Measurements from ENCODE around the gene GRB7. TPM values are rescaled to one million over a fixed set of nuclear protein-coding genes. Genes with fewer than 3 reads are reported as not detected.
"Not testable (repeated sequence)": the region's sequence is repeated elsewhere in the genome, so short reads cannot be mapped to it uniquely, and the experiment has no call there.

GRB7 gene
- total and polyA plus RNA-seq, 5 experiments from 2014 or later, result not detected

DNA sequence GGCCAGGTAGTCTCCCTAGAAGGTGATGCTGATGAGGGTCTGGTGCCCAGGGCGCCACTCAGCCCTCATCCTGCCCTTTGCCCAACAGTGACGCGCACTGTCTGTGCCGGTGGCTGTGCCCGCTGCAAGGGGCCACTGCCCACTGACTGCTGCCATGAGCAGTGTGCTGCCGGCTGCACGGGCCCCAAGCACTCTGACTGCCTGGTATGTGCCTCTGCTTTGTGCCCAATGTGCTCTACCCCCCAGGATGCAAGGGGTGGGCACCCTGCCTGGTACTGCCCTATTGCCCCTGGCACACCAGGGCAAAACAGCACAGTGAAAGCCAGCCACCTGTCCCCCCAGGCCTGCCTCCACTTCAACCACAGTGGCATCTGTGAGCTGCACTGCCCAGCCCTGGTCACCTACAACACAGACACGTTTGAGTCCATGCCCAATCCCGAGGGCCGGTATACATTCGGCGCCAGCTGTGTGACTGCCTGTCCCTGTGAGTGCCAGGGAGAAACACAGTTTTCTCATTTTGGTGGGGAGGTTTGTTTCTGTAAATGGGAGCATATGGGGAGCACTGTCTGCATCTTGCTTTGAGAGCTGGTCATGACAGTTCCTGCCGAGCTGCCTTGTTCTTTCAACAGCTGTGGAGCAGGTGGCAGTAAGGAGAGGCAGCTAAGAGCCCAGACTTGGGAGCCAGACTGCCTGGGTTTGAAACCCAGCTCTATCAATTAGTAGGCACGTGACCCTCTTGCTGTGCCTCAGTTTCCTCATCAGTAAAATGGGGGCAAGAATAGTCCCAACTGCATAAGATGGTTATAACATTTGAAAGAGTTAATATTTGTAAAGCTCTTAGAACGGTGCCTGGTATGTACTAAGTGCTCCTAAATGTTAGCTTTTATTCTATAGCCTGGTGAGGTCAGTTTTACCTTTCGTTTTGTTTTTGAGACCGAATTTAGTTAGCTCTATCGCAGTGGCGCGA lies 27.5 kb upstream of the GRB7 start:
- POLR2A ChIA-PET, result interaction anchor here (1.4 kb wide), 1 partner anchor 15 kb away, joined by 4 read pairs; no protein-coding TSS in a partner anchor
- DNase-seq (no peak), ATAC-seq (no peak)
- H3K27me3 Mint-ChIP-seq, result no peaks in the 10 kb centered on the region
- no peaks in the 10 kb centered on the region for H3K9me3 Mint-ChIP-seq
- H3K36me3 Mint-ChIP-seq, result no peaks in the 10 kb centered on the region
- H3K27ac Mint-ChIP-seq, result no peak overlapping the region
- no peak overlapping the region for H3K4me3 Mint-ChIP-seq
- peaks cover 14 to 31% (median 20%) of the 10 kb centered on the region in 4 donors for H3K4me1 Mint-ChIP-seq

DNA sequence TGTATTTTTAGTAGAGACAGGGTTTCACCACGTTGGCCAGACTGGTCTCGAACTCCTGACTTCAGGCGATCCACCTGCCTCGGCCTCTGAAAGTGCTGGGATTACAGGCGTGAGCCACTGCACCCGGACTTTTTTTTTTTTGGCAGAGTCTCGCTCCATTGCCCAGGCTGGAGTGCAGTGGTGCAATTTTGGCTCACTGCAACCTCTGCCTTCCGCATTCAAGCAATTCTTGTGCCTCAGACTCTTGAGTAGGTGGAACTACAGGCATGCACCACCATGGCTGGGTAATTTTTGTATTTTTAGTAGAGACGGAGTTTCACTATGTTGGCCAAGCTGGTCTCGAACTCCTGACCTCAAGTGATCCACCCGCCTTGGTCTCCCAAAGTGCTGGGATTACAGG lies 26.7 kb upstream of the GRB7 start:
- H3K27ac Mint-ChIP-seq, H3K4me3 Mint-ChIP-seq, H3K27me3 Mint-ChIP-seq, H3K9me3 Mint-ChIP-seq, ATAC-seq, DNase-seq, H3K36me3 Mint-ChIP-seq: not testable (repeated sequence)
- H3K4me1 Mint-ChIP-seq, result peaks cover 14 to 31% (median 20%) of the 10 kb centered on the region in 4 donors
- POLR2A ChIA-PET, result interaction anchor here (1.4 kb wide), 1 partner anchor 15 kb away, joined by 4 read pairs; no protein-coding TSS in a partner anchor

DNA sequence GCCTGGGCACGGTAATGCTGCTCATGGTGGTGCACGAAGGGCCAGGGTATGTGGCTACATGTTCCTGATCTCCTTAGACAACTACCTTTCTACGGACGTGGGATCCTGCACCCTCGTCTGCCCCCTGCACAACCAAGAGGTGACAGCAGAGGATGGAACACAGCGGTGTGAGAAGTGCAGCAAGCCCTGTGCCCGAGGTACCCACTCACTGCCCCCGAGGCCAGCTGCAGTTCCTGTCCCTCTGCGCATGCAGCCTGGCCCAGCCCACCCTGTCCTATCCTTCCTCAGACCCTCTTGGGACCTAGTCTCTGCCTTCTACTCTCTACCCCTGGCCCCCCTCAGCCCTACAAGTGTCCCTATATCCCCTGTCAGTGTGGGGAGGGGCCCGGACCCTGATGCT lies 25.9 kb upstream of the GRB7 start:
- Mint-ChIP-seq H3K36me3 (no peaks in the 10 kb centered on the region), H3K27me3 (no peaks in the 10 kb centered on the region), H3K4me1 (peaks cover 11 to 25% (median 15%) of the 10 kb centered on the region in 4 donors), H3K27ac (no peak overlapping the region), H3K9me3 (no peaks in the 10 kb centered on the region), H3K4me3 (no peak overlapping the region)
- no peak for ATAC-seq
- no peak for DNase-seq
- POLR2A ChIA-PET, result no interaction called here

DNA sequence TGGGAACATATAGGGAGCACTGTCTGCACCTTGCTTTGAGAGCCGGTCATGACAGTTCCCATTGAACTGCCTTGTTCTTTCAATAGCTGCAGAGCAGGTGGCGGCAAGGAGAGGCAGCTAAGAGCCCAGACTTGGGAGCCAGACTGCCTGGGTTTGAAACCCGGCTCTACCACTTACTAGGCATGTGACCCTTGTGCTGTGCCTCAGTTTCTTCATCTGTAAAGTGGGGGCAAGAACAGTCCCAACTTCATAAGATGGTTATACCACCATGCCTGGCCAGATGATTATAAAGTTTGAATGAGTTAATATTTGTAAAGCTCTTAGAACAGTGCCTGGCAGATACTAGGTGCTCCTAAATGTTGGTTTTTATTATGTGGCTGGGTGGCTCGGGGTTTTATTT lies 23.5 kb upstream of the GRB7 start:
- POLR2A ChIA-PET, result interaction anchor here (1.7 kb wide), 1 partner anchor 16 kb away, joined by 6 read pairs; the partner anchor contains the start of gene MIEN1
- Mint-ChIP-seq H3K4me3 (no peak overlapping the region), H3K27ac (no peak overlapping the region), H3K9me3 (no peaks in the 10 kb centered on the region), H3K36me3 (no peaks in the 10 kb centered on the region), H3K4me1 (peaks cover 0 to 6% (median 5%) of the 10 kb centered on the region in 4 donors), H3K27me3 (no peaks in the 10 kb centered on the region)
- ATAC-seq (no peak), DNase-seq (no peak)

- no peak for ATAC-seq
- peaks cover 0 to 5% (median 0%) of the 10 kb centered on the region in 4 donors for H3K4me1 Mint-ChIP-seq
- POLR2A ChIA-PET, result interaction anchor here (1.7 kb wide), 1 partner anchor 15 kb away, joined by 6 read pairs; the partner anchor contains the start of gene MIEN1
- H3K27me3 Mint-ChIP-seq, result no peaks in the 10 kb centered on the region
- H3K9me3 Mint-ChIP-seq, result no peaks in the 10 kb centered on the region
- H3K27ac Mint-ChIP-seq, result no peak overlapping the region
- H3K36me3 Mint-ChIP-seq, result no peaks in the 10 kb centered on the region
- no peak overlapping the region for H3K4me3 Mint-ChIP-seq
- no peak for DNase-seq
Measured at GRCh38 chr17:39715375-39716072, 22.2 kb upstream of the GRB7 start.

GRCh38 chr17:39716073-39716818 lies 21.5 kb upstream of the GRB7 start:
- no peaks in the 10 kb centered on the region for H3K9me3 Mint-ChIP-seq
- POLR2A ChIA-PET, result no interaction called here
- no peak for DNase-seq
- peaks cover 0 to 5% (median 0%) of the 10 kb centered on the region in 4 donors for H3K4me1 Mint-ChIP-seq
- no peak for ATAC-seq
- no peaks in the 10 kb centered on the region for H3K27me3 Mint-ChIP-seq
- H3K4me3 Mint-ChIP-seq, result no peak overlapping the region
- H3K36me3 Mint-ChIP-seq, result no peaks in the 10 kb centered on the region
- H3K27ac Mint-ChIP-seq, result no peak overlapping the region

GRCh38 chr17:39716879-39717536 lies 20.7 kb upstream of the GRB7 start:
- POLR2A ChIA-PET, result no interaction called here
- H3K9me3 Mint-ChIP-seq, result no peaks in the 10 kb centered on the region
- H3K36me3 Mint-ChIP-seq, result no peaks in the 10 kb centered on the region
- no peak overlapping the region for H3K4me3 Mint-ChIP-seq
- peaks cover 0 to 5% (median 0%) of the 10 kb centered on the region in 4 donors for H3K4me1 Mint-ChIP-seq
- ATAC-seq (no peak), DNase-seq (no peak)
- H3K27ac Mint-ChIP-seq, result no peak overlapping the region
- H3K27me3 Mint-ChIP-seq, result no peaks in the 10 kb centered on the region

DNA sequence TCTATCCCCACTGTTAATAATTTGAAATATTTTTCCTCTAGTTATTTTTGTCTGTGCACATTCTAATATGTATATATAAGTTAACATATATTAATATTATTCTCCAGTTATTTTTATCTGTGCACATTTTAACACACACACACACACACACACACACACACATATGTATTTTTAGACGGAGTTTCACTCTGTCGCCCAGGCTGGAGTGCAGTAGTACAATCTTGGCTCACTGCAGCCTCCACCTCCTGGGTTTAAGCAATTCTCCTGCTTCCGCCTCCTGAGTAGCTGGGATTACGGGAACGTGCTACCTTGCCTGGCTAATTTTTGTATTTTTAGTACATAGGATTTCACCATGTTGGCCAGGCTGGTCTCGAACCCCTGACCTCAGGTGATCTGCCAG lies 20.1 kb upstream of the GRB7 start:
- ATAC-seq (no peak), DNase-seq (no peak)
- H3K27me3 Mint-ChIP-seq, result no peaks in the 10 kb centered on the region
- H3K9me3 Mint-ChIP-seq, result no peaks in the 10 kb centered on the region
- H3K36me3 Mint-ChIP-seq, result no peaks in the 10 kb centered on the region
- POLR2A ChIA-PET, result no interaction called here
- H3K4me3 Mint-ChIP-seq, result no peak overlapping the region
- peak overlapping the region in 1 of 10 donors; percentile 31 for H3K27ac Mint-ChIP-seq
- peaks cover 0 to 3% (median 0%) of the 10 kb centered on the region in 4 donors for H3K4me1 Mint-ChIP-seq

DNA sequence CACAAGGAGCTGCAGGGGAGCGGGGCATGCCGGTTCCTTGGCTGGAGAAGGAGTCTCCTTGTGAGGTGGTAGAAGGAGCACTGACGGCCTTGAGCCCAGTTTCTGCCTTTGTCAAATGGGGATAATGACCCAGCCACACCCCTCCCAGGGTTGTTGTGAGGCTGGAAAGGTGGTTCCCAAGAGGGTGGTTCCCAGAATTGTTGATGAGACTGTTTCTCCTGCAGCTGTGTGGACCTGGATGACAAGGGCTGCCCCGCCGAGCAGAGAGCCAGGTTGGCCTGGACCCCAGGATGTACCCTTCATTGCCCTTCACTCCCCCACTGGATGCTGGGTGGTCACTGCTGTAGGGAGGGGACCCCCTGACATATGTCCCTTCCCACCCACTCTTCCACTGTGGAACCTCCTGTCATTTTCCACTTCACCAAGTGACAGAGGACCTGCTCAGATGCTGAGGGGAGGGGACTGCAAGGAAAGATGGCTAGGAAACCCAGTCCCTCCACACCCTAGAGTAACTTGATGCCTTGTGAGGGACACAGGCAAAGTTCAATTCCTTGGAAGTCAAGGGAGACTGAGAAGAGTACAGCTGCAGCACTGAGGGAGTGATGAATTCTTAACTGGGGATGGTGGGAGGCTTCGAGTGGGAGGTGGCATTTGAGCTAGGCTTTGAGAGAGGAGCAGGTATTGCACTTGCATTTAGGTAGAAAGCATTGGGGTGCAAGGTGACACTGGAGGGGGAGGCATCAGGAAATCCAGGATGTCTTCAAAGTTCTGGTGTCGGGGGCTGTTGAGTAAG lies 18.0 kb upstream of the GRB7 start:
- H3K9me3 Mint-ChIP-seq, result no peaks in the 10 kb centered on the region
- DNase-seq (no peak), ATAC-seq (no peak)
- POLR2A ChIA-PET, result interaction anchor here (1.9 kb wide), 1 partner anchor 31 kb away, joined by 6 read pairs; the partner anchor contains the start of gene PGAP3
- peaks cover 0 to 3% (median 0%) of the 10 kb centered on the region in 4 donors for H3K4me1 Mint-ChIP-seq
- H3K4me3 Mint-ChIP-seq, result no peak overlapping the region
- H3K27ac Mint-ChIP-seq, result peak overlapping the region in 2 of 10 donors; percentile 3 to 20
- no peaks in the 10 kb centered on the region for H3K27me3 Mint-ChIP-seq
- H3K36me3 Mint-ChIP-seq, result no peaks in the 10 kb centered on the region

DNA sequence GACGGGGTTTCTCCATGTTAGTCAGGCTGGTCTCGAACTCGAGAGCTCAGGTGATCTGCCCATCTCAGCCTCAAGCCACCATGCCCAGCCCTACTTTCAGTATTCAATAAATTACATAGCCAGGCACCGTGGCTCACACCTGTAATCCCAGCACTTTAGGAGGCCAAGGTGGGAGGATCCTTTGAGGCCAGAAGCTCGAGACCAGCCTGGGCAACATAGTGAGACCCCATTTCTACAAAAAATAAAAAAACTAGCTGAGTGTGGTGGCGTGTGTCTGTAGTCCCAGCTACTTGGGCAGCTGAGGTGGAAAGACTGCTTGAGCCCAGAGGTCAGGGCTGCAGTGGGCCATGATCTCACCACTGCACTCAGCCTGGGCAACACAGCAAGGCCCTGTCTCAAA lies 15.6 kb upstream of the GRB7 start:
- POLR2A ChIA-PET, result interaction anchor here (0.6 to 0.9 kb wide), 2 partner anchors 45 to 193 kb away, joined by 3 read pairs; no protein-coding TSS in a partner anchor
- DNase-seq, result no peak
- H3K9me3 Mint-ChIP-seq, result no peaks in the 10 kb centered on the region
- no peak overlapping the region for H3K4me3 Mint-ChIP-seq
- H3K4me1 Mint-ChIP-seq, result peaks cover 2 to 7% (median 5%) of the 10 kb centered on the region in 4 donors
- no peak for ATAC-seq
- H3K36me3 Mint-ChIP-seq, result peaks cover 0 to 9% (median 0%) of the 10 kb centered on the region in 3 donors
- H3K27me3 Mint-ChIP-seq, result no peaks in the 10 kb centered on the region
- no peak overlapping the region for H3K27ac Mint-ChIP-seq

All from naive thymus-derived CD8-positive, alpha-beta T cell (primary cell).